Stimulated activated CD8-positive, alpha-beta memory T cell treated with anti-CD3 and anti-CD28 coated beads, Interleukin-7, amount 100 ng/mL, for 48 hours (primary cell): ENCODE data around the gene SLC48A1.
A peak's percentile ranks its signal among the peaks of the same experiment; 100 is the strongest.
"Not testable (repeated sequence)": the region's sequence is repeated elsewhere in the genome, so short reads cannot be mapped to it uniquely, and the experiment has no call there.

ENCODE experiments used
- DNase-seq, 2 donors: peaks; one replicate each; pipeline ENCODE4 v3.0.0-alpha.2; 2020; ENCODE audit warnings: low read depth in 1 of 2; ENCODE audit errors: extremely low read depth in 1 of 2

Gene SLC48A1

DNA sequence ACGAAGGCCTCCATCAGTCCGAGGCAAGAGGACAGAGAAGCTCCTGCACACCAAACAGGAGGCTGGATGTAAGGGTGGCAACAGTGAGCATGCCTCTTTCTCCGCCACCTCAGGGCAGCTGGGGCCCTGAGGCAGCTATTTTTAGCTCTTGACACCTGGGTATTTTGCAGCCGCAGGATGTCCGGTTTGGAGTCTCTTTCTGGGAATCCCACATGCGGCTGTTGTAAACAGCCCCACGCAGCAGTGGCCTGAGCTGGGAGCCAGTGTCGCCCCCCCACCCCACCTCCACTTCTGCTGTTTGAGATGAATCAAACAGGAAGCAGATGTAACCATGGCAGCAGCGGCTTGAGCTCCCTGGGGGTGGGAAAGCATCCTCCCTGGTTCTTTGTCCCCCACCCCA, 35.0 kb downstream of the SLC48A1 start:
- DNase-seq = peak; percentile 73 to 83

GRCh38 chr12:47808574-47809365, 35.7 kb downstream of the SLC48A1 start:
- DNase-seq = no peak

DNA sequence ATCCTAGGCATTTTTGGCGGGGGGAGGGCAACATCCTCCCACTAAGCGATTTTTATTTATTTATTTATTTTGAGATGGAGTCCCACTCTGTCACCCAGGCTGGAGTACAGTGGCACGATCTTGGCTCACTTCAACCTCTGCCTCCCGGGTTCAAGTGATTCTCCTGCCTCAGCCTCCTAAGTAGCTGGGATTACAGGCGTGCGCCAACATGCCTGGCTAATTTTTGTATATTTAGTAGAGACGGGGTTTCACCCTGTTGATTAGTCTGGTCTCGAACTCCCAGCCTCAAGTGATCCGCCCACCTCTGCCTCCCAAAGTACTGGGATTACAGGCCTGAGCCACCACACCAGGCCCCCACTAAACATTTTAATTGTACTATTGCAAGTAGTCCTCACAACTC, 36.5 kb downstream of the SLC48A1 start:
- DNase-seq = not testable (repeated sequence)

- DNase-seq = no peak
Observed at GRCh38 chr12:47811072-47811396, 38.0 kb downstream of the SLC48A1 start.

DNA sequence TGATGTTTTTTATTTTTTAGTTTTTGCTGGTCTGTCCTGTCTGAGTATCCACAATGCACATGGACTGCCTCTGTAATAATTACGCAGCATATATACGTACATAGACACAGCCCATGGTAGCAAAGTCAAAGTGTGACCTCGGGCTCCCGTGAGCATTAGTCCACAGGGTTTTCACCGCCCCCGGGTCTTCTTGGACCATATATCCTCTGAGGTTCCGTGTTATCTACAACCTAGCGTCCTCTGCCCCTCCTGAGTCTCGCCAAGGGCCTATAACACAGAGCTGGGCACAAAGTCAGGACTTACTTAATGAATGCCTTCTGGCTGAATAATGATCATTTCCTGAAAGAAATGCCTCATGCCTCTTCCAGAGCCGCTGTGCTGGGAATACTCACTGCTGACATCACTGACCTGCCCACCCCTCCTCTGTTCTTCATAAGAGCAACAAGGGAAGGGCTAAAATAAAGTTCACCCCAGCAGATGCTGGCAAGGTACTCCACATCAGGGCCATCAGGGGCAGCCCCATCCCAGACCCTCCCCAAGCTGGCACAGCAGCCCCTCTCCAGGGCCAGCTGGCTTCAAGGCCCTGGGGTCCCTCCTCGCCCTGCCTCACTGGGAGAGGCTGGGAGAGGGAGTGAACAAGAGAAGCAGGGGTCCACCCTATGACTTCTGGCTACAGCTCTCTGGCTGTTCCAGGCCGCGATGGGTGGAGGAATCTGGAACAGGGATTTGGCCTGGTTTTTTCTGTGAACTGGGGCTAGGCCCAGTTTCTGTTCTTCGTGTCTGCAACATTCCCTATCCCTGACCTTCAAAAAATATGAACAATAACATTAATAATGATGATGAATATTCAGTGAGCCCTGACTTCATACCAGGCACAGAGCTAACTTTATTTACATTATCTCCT, 38.8 kb downstream of the SLC48A1 start:
- DNase-seq = no peak

- DNase-seq = peak; percentile 87 to 92
Observed at GRCh38 chr12:47812797-47813510, 39.9 kb downstream of the SLC48A1 start.

- DNase-seq = no peak
Observed at GRCh38 chr12:47813511-47814196, 40.6 kb downstream of the SLC48A1 start.

- no peak for DNase-seq
Observed at GRCh38 chr12:47814539-47815170, 41.6 kb downstream of the SLC48A1 start.

GRCh38 chr12:47815447-47815846, 42.4 kb downstream of the SLC48A1 start:
- not testable (repeated sequence) for DNase-seq

DNA sequence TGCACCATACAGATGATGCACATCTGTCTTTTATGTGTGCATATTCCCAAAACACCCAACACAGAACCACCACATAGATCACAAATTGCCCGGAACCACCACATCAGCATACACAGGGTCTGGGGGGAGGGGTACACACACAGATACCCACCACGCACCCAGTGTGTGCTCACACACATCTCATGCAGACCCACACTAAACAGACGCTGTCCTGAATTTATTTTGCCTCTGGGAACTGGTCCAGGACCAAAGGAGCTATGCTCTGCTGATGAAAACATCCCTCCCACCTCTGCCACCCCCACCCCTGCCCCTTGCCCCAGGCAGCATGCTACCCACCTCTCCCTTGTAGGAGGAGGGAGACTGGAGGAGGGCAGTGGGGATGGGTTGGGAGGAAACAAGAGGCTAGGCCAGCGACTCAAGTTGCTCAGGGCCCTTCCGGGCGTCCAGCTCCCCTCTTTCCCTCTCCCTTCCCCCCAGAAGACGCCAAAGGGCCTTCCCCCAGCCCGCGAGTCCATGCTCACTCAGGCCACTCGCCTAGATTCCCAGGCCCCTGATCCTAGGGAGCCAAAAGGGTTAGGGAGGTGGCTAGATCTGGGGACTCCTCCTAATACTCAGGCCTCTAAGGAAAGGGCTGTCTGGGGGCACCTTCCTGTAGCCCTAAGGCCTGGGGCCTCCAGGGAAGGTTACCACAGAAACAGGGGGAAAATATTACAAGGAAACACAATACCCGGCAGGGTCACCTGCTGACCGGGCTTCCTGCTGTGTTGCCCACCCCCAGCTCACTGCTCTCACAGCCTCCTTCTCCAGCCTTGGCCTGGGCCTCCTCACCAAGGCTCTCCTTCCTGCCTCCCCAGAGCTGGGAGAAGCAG, 43.6 kb downstream of the SLC48A1 start:
- DNase-seq = no peak

DNA sequence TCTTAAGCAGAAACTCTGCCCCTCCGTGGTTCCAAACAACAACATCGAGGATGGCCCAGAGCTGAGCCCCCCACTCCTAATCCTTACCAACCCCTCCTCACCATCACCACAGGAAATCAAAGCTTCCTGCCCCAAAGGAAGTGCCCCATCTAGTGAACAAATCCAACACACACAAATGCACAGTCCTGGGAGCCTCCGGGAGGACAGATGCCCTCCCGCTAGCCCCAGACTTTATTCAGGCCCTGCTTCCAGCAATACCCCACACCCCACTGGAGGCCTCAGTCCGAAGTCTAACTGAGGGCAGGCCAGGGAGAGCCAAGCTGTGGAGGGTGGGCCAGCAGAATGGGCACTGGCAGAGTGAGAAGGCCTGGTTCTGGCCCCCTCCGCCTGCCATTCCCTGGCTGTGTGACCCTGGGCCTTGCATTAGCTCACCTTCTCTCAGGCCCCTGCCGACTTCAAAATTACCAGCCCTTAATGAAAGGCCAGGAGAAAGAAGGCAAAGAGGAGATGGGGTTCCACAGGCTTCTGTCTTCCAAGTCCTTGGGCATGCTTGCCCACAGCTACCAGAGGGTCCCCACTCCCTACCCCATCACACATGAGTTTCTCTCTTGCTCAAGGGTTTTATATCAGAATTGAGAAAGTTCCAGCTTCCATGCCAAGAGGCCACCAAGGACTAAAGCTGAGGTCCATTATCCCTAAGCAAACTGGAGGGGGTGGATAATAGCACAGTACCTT, 44.4 kb downstream of the SLC48A1 start:
- no peak for DNase-seq

DNA sequence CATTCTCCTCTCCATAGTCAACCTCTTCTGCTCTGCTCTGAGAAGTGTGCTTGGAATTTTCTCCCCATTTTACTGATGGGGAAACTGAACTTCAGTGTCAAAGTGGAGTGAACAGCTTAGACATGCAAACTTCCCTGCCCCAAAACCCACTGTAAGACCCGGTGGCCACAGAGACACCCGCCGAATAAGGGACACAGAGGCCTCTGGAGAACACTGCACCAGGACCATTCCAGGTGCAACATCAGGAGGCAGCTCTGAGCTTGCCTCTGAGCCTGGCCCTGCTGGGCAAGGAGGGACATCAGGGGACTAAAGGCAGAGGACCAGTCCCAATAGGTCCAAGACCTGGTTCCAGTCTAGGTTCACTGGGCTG, 45.0 kb downstream of the SLC48A1 start:
- no peak for DNase-seq

DNA sequence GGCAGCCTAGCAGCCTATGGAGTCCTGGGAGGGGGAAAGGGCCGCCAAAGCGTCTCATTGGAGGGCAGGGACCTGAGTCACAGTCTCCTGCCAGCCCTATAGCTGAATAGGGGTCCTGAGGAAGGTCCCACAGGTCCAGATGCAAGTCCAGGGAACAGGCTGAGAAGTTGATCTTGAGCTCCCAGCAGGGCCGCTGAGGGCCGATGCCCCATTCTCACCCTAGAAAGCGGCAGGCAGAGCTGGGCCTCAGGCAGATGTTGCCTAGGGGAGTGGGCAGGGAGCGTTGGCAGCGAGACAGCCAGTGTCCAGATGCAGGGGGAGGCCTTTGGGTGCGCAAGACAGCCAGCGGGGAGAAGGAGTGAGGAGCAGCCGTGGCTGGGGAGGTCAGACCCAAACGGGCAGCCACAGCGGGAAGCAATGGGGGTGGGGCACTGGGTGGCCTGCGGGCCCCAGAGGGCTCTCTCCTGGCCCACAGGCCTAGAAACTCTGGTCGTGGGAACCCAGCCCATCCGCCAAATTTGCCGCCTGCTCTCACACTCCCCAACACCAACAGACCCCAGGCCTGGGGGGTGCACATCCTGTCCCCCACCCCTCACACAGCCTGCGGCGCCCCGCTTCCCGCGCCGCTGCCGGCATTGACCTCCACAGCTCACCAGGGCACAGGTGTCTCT, 45.6 kb downstream of the SLC48A1 start:
- DNase-seq = no peak

GRCh38 chr12:47819138-47819895, 46.3 kb downstream of the SLC48A1 start:
- DNase-seq = no peak

GRCh38 chr12:47819896-47820630, 47.0 kb downstream of the SLC48A1 start, which contains the start of gene HDAC7:
HDAC7 (minus strand) TSS chr12:47819903; CDS start chr12:47819785, 118 bp downstream.
- DNase-seq = no peak

DNA sequence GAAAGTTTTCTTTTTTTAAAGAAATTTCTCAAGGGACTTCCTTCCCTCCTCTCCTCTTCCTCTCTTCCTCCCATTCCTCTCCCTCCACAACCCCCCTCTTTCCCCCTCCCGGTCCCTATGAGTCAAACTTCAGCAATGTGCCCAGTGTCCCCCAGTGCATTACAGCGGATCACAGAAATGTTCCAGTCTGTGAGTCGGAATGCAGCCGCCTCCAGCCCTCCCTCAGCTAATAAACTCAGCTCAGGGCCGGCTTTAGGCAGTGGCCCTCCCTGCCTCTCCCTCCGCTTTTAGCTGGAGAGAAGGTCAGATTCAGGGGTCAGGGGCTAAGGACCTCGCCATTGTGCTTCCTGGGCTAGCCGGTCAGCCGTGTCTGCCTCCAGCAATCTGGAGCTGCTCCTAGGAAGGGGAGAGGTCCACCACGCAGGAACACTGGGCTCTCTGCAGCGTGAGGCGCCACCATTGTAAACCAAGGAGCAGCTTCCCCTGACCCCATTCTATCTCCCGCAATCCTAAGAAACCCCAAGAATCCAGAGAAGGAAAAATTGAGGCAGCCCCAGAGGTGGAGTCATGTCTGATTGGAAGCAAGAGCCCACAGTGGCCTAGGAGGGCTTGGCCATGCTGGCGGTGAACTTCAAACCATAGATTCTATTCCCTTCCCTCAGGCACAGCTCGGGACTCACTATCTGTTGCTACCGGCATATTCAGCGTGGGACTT, 47.8 kb downstream of the SLC48A1 start:
- no peak for DNase-seq
